Pancreas (tissue), 10 donors: ENCODE data around the gene ZNF524. TPM values are rescaled to one million over a fixed set of nuclear protein-coding genes. Genes with fewer than 3 reads are reported as not detected.

ENCODE experiments used
- ATAC-seq, 4 donors: fragments of 200-7000 bp; cut with Tn5 transposase; one replicate each; pipeline versions ENCODE4 v1.8.0 to v1.9.1; 2020; ENCODE audit warnings: mild to moderate bottlenecking in 4 of 4, moderate library complexity in 4 of 4
- DNase-seq, 6 donors: peaks; one replicate each; pipeline ENCODE4 v3.0.0-alpha.2; 2020
- FAIRE-seq: peaks from 2 replicates; lab custom pipeline; 2012; peaks lifted over from hg19 to GRCh38; lab: Jason Lieb, UNC
- H3K27ac ChIP-seq, 4 donors: fragments of 200-600 bp; sonication (generic); 1 replicate in 3 of 4; 2 replicates in 1 of 4; pipeline versions ENCODE4 v1.5.0 to v1.8.0; 2020
- H3K27me3 ChIP-seq, 4 donors: fragments of 200-600 bp; one replicate each; pipeline ENCODE4 v1.8.0; 2021
- H3K36me3 ChIP-seq, 3 donors: fragments of 200-600 bp; sonication (generic) in 1 of 3; one replicate each; pipeline versions ENCODE4 v1.5.0 to v1.8.0; 2020 to 2021
- H3K4me1 ChIP-seq, 3 donors: fragments of 200-600 bp; one replicate each; pipeline ENCODE4 v1.8.0; 2021
- H3K4me3 ChIP-seq, 4 donors: fragments of 200-600 bp; sonication (generic) in 2 of 4; one replicate each; pipeline versions ENCODE4 v1.5.0 to v1.8.0; 2020 to 2021
- H3K9me3 ChIP-seq, 4 donors: fragments of 200-600 bp; one replicate each; pipeline ENCODE4 v1.8.0; 2021
- CTCF ChIP-seq, 4 donors: fragments of 200-600 bp; sonication (generic) in 3 of 4; IDR thresholded peaks; one replicate each; pipeline versions ENCODE4 v1.5.0 to v1.8.0; 2021; ENCODE audit warnings: antibody characterized with exemption in 4 of 4
- WGBS, 2 donors: extraction: QIAGEN DNeasy Blood & Tissue Kit; methylation state at CpG; one replicate each; pipeline ENCODE4 v1.1.7; 2013; 5-methylcytosine and 5-hydroxymethylcytosine counted together
- intact Hi-C, 3 donors: fragments of 100-400 bp; cut with DNase I; formaldehyde crosslinking; loops; one replicate each; pipeline versions ENCODE4 v1.11.1 to v1.14.2; 2022
- polyA plus RNA-seq, 2 donors: library from polyadenylated mRNA; stranded (reverse); fragments of 200-250 nt; gene quantifications; one replicate each; pipeline ENCODE4 v1.2.3, GENCODE V29; 2013
- total RNA-seq, 6 donors: library from RNA; stranded (reverse); fragmentation: NEBNext Ultra II Directional in 4 of 6; extraction: Animal tissue kit (Norgen Biotek cat#: 25700) in 4 of 6; gene quantifications; one replicate each; pipeline versions ENCODE4 v1.2.1 to v1.2.4, GENCODE V29; 2021 to 2023
- donor health status: healthy with polysubstance abuse.
- donor health status: DM: no; HTN: no; CAD: no; lungs with moderate emphysema.
- donor health status: DM: no; HTN: no; CAD: no.
- donor health status: control.
- donor health status: control.
- donor health status: Bipolar disorder and iron deficiency.
- donor health status: DM: yes; HTN: yes; CAD: no.
- donor health status: DM: no; HTN: no; CAD: no.
- donor health status: DM: no; HTN: no; CAD: no.
- donor health status: DM: yes; HTN: yes; CAD: no.

ZNF524 gene
- total and polyA plus RNA-seq, 8 donors: 17.1 to 79.4 (median 33.1) TPM

- intact Hi-C loops: no loop called here
- FAIRE-seq (peak; percentile 81), DNase-seq (peak; percentile 93 to 99 (median 98)), ATAC-seq (peak; percentile 88 to 94 (median 92))
- peaks cover 8 to 12% (median 11%) of the 10 kb centered on the region in 3 donors for H3K4me1 ChIP-seq
- H3K36me3 ChIP-seq: no peaks in the 10 kb centered on the region
- H3K4me3 ChIP-seq: peak overlapping the region in 2 of 4 donors; percentile 13 to 38
- 1% methylated on average over 40 of the region's 40 CpGs for WGBS, 2 donors
- H3K27me3 ChIP-seq: no peaks in the 10 kb centered on the region
- no peaks in the 10 kb centered on the region for H3K9me3 ChIP-seq
- peak overlapping the region; percentile 25 to 58 (median 39) for H3K27ac ChIP-seq
- TF ChIP-seq CTCF (IDR thresholded peaks at IDR 0.05): no peak
Measured at GRCh38 chr19:55586976-55587668, 13.0 kb upstream of the ZNF524 start.

- H3K27ac ChIP-seq: no peak overlapping the region
- no peak for TF ChIP-seq CTCF (IDR thresholded peaks at IDR 0.05)
- no peak for ATAC-seq
- 68 to 86% methylated on average over 8 of the region's 8 CpGs for WGBS, 2 donors
- no peak overlapping the region for H3K4me3 ChIP-seq
- DNase-seq: no peak
- no peak for FAIRE-seq
- peaks cover 8 to 12% (median 11%) of the 10 kb centered on the region in 3 donors for H3K4me1 ChIP-seq
- intact Hi-C loops: no loop called here
- H3K9me3 ChIP-seq: no peaks in the 10 kb centered on the region
- H3K36me3 ChIP-seq: peaks cover 0 to 4% (median 0%) of the 10 kb centered on the region in 3 donors
- no peaks in the 10 kb centered on the region for H3K27me3 ChIP-seq
Measured at GRCh38 chr19:55588738-55589137, 11.3 kb upstream of the ZNF524 start.

- FAIRE-seq: no peak
Measured at GRCh38 chr19:55590109-55590508, 10.0 kb upstream of the ZNF524 start.

GRCh38 chr19:55590617-55591016 lies 9.5 kb upstream of the ZNF524 start:
- no peak for ATAC-seq
- no peak for TF ChIP-seq CTCF (IDR thresholded peaks at IDR 0.05)

More at GRCh38 chr19:55590109-55590508, 10.0 kb upstream of the ZNF524 start:
- Histone ChIP-seq H3K4me1 (peaks cover 8 to 12% (median 11%) of the 10 kb centered on the region in 3 donors), H3K27me3 (no peaks in the 10 kb centered on the region), H3K9me3 (no peaks in the 10 kb centered on the region), H3K4me3 (no peak overlapping the region), H3K36me3 (peaks cover 0 to 4% (median 0%) of the 10 kb centered on the region in 3 donors), H3K27ac (no peak overlapping the region)
- 43 to 50% methylated on average over 7 of the region's 7 CpGs for WGBS, 2 donors
- DNase-seq (no peak), ATAC-seq (no peak)
- intact Hi-C loops: no loop called here
- TF ChIP-seq CTCF (IDR thresholded peaks at IDR 0.05): no peak

GRCh38 chr19:55591555-55591954 lies 8.5 kb upstream of the ZNF524 start:
- no peaks in the 10 kb centered on the region for H3K27me3 ChIP-seq
- TF ChIP-seq CTCF (IDR thresholded peaks at IDR 0.05): no peak
- no peaks in the 10 kb centered on the region for H3K9me3 ChIP-seq
- ATAC-seq (no peak), FAIRE-seq (no peak), DNase-seq (no peak)
- no peak overlapping the region for H3K27ac ChIP-seq
- 76 to 77% methylated on average over 10 of the region's 10 CpGs for WGBS, 2 donors
- H3K4me3 ChIP-seq: no peak overlapping the region
- peaks cover 0 to 17% (median 3%) of the 10 kb centered on the region in 3 donors for H3K36me3 ChIP-seq
- peaks cover 4 to 5% (median 4%) of the 10 kb centered on the region in 3 donors for H3K4me1 ChIP-seq
- intact Hi-C loops: no loop called here

More at GRCh38 chr19:55590617-55591016, 9.5 kb upstream of the ZNF524 start:
- H3K4me1 ChIP-seq: peaks cover 8 to 11% (median 9%) of the 10 kb centered on the region in 3 donors
- H3K27ac ChIP-seq: no peak overlapping the region
- no peaks in the 10 kb centered on the region for H3K27me3 ChIP-seq
- DNase-seq: peak in 1 of 6 donors; percentile 10
- WGBS, 2 donors: 68 to 72% methylated on average over 10 of the region's 10 CpGs
- peaks cover 0 to 8% (median 3%) of the 10 kb centered on the region in 3 donors for H3K36me3 ChIP-seq
- no peak overlapping the region for H3K4me3 ChIP-seq
- no peak for FAIRE-seq
- no peaks in the 10 kb centered on the region for H3K9me3 ChIP-seq
- intact Hi-C loops: no loop called here
